WI38 (cell line): ENCODE results near the gene CTNNBIP1.

Source experiments
- H3K4me3 ChIP-seq: 2 replicates; pipeline ENCODE4 v1.5.1; 2011; ENCODE audit warnings: low read depth, mild to moderate bottlenecking, control low read depth, low read length
- CTCF ChIP-seq: IDR thresholded peaks from 2 replicates; pipeline ENCODE4 v1.5.1; 2012; ENCODE audit warnings: low read depth, mild to moderate bottlenecking, control low read depth, low read length

CTNNBIP1 gene

GRCh38 chr1:9874959-9875635 lies 35.0 kb downstream of the CTNNBIP1 start:
- no peak overlapping the region for H3K4me3 ChIP-seq
- peak; percentile 85 for TF ChIP-seq CTCF

- TF ChIP-seq CTCF: no peak
- H3K4me3 ChIP-seq: no peak overlapping the region
These were observed 35.7 kb downstream of the CTNNBIP1 start for GRCh38 chr1:9874412-9874811.

GRCh38 chr1:9873992-9874391 lies 36.1 kb downstream of the CTNNBIP1 start:
- TF ChIP-seq CTCF: no peak
- no peak overlapping the region for H3K4me3 ChIP-seq

GRCh38 chr1:9873385-9873784 lies 36.7 kb downstream of the CTNNBIP1 start:
- TF ChIP-seq CTCF: no peak
- H3K4me3 ChIP-seq: no peak overlapping the region

GRCh38 chr1:9872430-9873165 lies 37.5 kb downstream of the CTNNBIP1 start:
- TF ChIP-seq CTCF: no peak
- no peak overlapping the region for H3K4me3 ChIP-seq

- no peak overlapping the region for H3K4me3 ChIP-seq
- no peak for TF ChIP-seq CTCF
These were observed 38.2 kb downstream of the CTNNBIP1 start for GRCh38 chr1:9871707-9872425.

- no peak for TF ChIP-seq CTCF
- H3K4me3 ChIP-seq: no peak overlapping the region
These were observed 39.0 kb downstream of the CTNNBIP1 start for GRCh38 chr1:9871021-9871420.
